HepG2 (cell line): Measurements from ENCODE around the gene RABGGTB.

Source experiments
- BCLAF1 ChIP-seq: fragments of 450-650 bp; IDR thresholded peaks from 2 replicates; pipeline ENCODE4 v1.6.1; 2017; ENCODE audit warnings: mild to moderate bottlenecking
- EP300 ChIP-seq, 3 experiments: sonication (generic) in 1 of 3; formaldehyde crosslinking in 1 of 3; IDR thresholded peaks; 2 replicates each; pipeline versions ENCODE4 v1.5.1 to v1.6.1; 2011 to 2020; ENCODE audit warnings: low read depth in 2 of 3, low read length in 2 of 3, borderline replicate concordance in 1 of 3, improper control_type of control experiment in 1 of 3, mild to moderate bottlenecking in 1 of 3, missing genetic modification reagents in 1 of 3, moderate library complexity in 1 of 3
- GABPA ChIP-seq, 2 experiments: IDR thresholded peaks; 2 replicates each; pipeline ENCODE4 v1.6.1; 2011 to 2016; ENCODE audit warnings: low read depth in 2 of 2, low read length in 1 of 2, missing biosample characterization in 1 of 2, missing genetic modification characterization in 1 of 2
- SNAPC5 ChIP-seq: sonication (generic); formaldehyde crosslinking; IDR thresholded peaks from 2 replicates; pipeline ENCODE4 v1.8.1; 2023; ENCODE audit warnings: mild to moderate bottlenecking, missing genetic modification reagents, borderline replicate concordance
- THRA ChIP-seq: sonication (generic); formaldehyde crosslinking; IDR thresholded peaks from 2 replicates; pipeline ENCODE4 v1.4.0; 2020; ENCODE audit warnings: missing genetic modification reagents, borderline replicate concordance
- TOPORS ChIP-seq: sonication (generic); formaldehyde crosslinking; IDR thresholded peaks from 2 replicates; pipeline ENCODE4 v1.8.0; 2023; ENCODE audit warnings: mild to moderate bottlenecking, missing genetic modification reagents
- ZFP41 ChIP-seq: sonication (generic); formaldehyde crosslinking; IDR thresholded peaks from 2 replicates; pipeline ENCODE4 v1.4.0; 2020; ENCODE audit warnings: mild to moderate bottlenecking, missing genetic modification reagents, borderline replicate concordance
- ZNF256 ChIP-seq: sonication (generic); formaldehyde crosslinking; conservative IDR thresholded peaks from 2 replicates; pipeline ENCODE4 v1.4.0; 2020; ENCODE audit warnings: missing genetic modification reagents
- ZSCAN29 ChIP-seq: sonication (generic); formaldehyde crosslinking; conservative IDR thresholded peaks from 2 replicates; pipeline ENCODE4 v1.4.0; 2020; ENCODE audit warnings: mild to moderate bottlenecking, missing genetic modification reagents
- TF ChIP-seq, protein P1 (sequence below): sonication (generic); formaldehyde crosslinking; IDR thresholded peaks from 2 replicates; pipeline ENCODE4 v1.8.0; 2022; ENCODE audit warnings: mild to moderate bottlenecking, missing genetic modification reagents
- TF ChIP-seq, protein P2 (sequence below): sonication (generic); formaldehyde crosslinking; IDR thresholded peaks from 2 replicates; pipeline ENCODE4 v1.4.0; 2020; ENCODE audit warnings: low read depth, missing genetic modification reagents

DNA sequence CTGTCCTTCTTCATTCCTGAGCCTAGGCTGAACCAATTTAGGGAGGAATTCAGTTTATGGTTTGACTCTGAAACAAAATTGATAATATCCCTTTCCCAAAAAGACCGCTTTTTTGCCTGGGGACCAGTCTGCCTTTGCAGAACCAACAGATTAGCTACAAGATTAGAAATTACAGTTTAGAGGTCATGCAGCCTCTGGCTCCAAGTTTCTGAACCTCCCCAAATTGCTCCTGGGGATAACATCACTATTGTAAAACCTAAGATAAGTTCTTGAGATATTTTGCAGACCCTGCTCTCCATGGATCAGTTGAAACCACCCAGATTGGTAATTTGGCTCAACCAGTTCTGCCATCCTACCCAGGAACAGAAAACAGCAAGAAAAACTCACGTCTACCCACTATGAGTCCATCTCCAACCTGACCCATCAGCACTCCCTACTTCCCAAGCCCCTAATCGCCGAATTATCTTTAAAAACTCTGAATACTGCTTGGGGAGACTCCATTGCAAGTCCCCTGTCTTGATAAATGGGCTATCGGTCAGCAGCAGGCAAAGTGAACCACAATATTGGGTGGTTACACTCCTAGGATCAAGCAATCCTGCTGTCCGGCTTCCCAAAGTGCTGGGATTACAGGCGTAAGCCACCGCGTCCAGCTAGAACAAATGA lies 605 bp upstream of the RABGGTB start:
- TF ChIP-seq SNAPC5 (CRISPR knock-in tag) = no peak
- no peak for TF ChIP-seq THRA (CRISPR knock-in tag)
- TF ChIP-seq EP300 (IDR thresholded peaks at IDR 0.05; ENCODE audit: low read depth in 2 of 2, low read length in 2 of 2) = no peak
- no peak for TF ChIP-seq EP300 (CRISPR knock-in tag; IDR thresholded peaks at IDR 0.05; ENCODE audit: borderline replicate concordance)
- TF ChIP-seq TOPORS (CRISPR knock-in tag) = no peak
- no peak for TF ChIP-seq ZFP41 (CRISPR knock-in tag)
- no peak for TF ChIP-seq BCLAF1
- TF ChIP-seq, protein P1, sequence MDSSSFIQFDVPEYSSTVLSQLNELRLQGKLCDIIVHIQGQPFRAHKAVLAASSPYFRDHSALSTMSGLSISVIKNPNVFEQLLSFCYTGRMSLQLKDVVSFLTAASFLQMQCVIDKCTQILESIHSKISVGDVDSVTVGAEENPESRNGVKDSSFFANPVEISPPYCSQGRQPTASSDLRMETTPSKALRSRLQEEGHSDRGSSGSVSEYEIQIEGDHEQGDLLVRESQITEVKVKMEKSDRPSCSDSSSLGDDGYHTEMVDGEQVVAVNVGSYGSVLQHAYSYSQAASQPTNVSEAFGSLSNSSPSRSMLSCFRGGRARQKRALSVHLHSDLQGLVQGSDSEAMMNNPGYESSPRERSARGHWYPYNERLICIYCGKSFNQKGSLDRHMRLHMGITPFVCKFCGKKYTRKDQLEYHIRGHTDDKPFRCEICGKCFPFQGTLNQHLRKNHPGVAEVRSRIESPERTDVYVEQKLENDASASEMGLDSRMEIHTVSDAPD (CRISPR knock-in tag) = no peak
- TF ChIP-seq GABPA (IDR thresholded peaks at IDR 0.05; ENCODE audit: low read depth, low read length) = no peak
- TF ChIP-seq GABPA (CRISPR knock-in tag; IDR thresholded peaks at IDR 0.05; ENCODE audit: low read depth) = no peak
- TF ChIP-seq, protein P2, sequence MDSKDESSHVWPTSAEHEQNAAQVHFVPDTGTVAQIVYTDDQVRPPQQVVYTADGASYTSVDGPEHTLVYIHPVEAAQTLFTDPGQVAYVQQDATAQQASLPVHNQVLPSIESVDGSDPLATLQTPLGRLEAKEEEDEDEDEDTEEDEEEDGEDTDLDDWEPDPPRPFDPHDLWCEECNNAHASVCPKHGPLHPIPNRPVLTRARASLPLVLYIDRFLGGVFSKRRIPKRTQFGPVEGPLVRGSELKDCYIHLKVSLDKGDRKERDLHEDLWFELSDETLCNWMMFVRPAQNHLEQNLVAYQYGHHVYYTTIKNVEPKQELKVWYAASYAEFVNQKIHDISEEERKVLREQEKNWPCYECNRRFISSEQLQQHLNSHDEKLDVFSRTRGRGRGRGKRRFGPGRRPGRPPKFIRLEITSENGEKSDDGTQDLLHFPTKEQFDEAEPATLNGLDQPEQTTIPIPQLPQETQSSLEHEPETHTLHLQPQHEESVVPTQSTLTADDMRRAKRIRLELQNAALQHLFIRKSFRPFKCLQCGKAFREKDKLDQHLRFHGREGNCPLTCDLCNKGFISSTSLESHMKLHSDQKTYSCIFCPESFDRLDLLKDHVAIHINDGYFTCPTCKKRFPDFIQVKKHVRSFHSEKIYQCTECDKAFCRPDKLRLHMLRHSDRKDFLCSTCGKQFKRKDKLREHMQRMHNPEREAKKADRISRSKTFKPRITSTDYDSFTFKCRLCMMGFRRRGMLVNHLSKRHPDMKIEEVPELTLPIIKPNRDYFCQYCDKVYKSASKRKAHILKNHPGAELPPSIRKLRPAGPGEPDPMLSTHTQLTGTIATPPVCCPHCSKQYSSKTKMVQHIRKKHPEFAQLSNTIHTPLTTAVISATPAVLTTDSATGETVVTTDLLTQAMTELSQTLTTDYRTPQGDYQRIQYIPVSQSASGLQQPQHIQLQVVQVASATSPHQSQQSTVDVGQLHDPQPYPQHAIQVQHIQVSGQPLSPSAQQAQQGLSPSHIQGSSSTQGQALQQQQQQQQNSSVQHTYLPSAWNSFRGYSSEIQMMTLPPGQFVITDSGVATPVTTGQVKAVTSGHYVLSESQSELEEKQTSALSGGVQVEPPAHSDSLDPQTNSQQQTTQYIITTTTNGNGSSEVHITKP (CRISPR knock-in tag) = no peak
- no peak for TF ChIP-seq ZNF256
- TF ChIP-seq ZSCAN29 (CRISPR knock-in tag) = no peak
